CD4-positive, alpha-beta memory T cell (primary cell): ENCODE measurements around the gene PTPRG. TPM values are rescaled to one million over a fixed set of nuclear protein-coding genes. Genes with fewer than 3 reads are reported as not detected.
"Not testable (repeated sequence)": the region's sequence is repeated elsewhere in the genome, so short reads cannot be mapped to it uniquely, and the experiment has no call there.

ENCODE experiments used
- CTCF ChIA-PET: fragments of 350-600 bp; sonication (Branson Sonifier 250); formaldehyde crosslinking; loops from one replicate; lab custom pipeline; 2021; ENCODE audit warnings: inconsistent platforms; ENCODE audit not compliant: partially characterized antibody; lab: Charles Lee
- POLR2A ChIA-PET: fragments of 350-600 bp; sonication (Branson Sonifier 250); formaldehyde crosslinking; loops from one replicate; lab custom pipeline; 2021; ENCODE audit not compliant: partially characterized antibody; lab: Charles Lee
- DNase-seq, 5 donors: peaks; one replicate each; pipeline versions ENCODE4 v3.0.0 to v3.0.0-alpha.2; 2020 to 2022; ENCODE audit warnings: mixed read lengths in 1 of 5
- H3K27ac ChIP-seq: one replicate; pipeline ENCODE4 v1.7.0; 2013; ENCODE audit warnings: low read depth, low read length
- H3K27me3 ChIP-seq: 2 replicates; pipeline ENCODE4 v1.7.0; 2013; ENCODE audit warnings: mild to moderate bottlenecking, low read length, moderate library complexity; ENCODE audit not compliant: insufficient read depth
- H3K36me3 ChIP-seq: 2 replicates; pipeline ENCODE4 v1.7.0; 2013; ENCODE audit warnings: mild to moderate bottlenecking, low read length, moderate library complexity; ENCODE audit not compliant: insufficient read depth
- H3K4me1 ChIP-seq: 2 replicates; pipeline ENCODE4 v1.7.0; 2013; ENCODE audit warnings: mild to moderate bottlenecking, low read length, moderate library complexity; ENCODE audit not compliant: insufficient read depth
- H3K4me3 ChIP-seq, 2 donors: one replicate each; pipeline ENCODE4 v1.7.0; 2013; ENCODE audit warnings: low read length in 2 of 2, mild to moderate bottlenecking in 1 of 2
- H3K9me3 ChIP-seq, 2 donors: one replicate each; pipeline ENCODE4 v1.7.0; 2013; ENCODE audit warnings: low read length in 2 of 2, control low read depth in 1 of 2; ENCODE audit not compliant: control insufficient read depth in 1 of 2
- H3K27ac Mint-ChIP-seq, 7 donors: one replicate each; pipeline ENCODE4 v1.8.0; 2020 to 2021; ENCODE audit warnings: mixed read lengths in 7 of 7, mild to moderate bottlenecking in 6 of 7, inconsistent platforms in 3 of 7, moderate library complexity in 3 of 7
- H3K27me3 Mint-ChIP-seq, 2 donors: one replicate each; pipeline ENCODE4 v1.8.0; 2020 to 2021; ENCODE audit warnings: mixed read lengths in 2 of 2
- H3K36me3 Mint-ChIP-seq, 2 donors: one replicate each; pipeline ENCODE4 v1.8.0; 2020 to 2021; ENCODE audit warnings: mixed read lengths in 2 of 2, inconsistent platforms in 1 of 2, mild to moderate bottlenecking in 1 of 2
- H3K4me1 Mint-ChIP-seq, 4 donors: one replicate each; pipeline ENCODE4 v1.8.0; 2020 to 2021; ENCODE audit warnings: mixed read lengths in 4 of 4, mild to moderate bottlenecking in 1 of 4
- H3K4me3 Mint-ChIP-seq, 8 donors: one replicate each; pipeline ENCODE4 v1.8.0; 2020 to 2021; ENCODE audit warnings: mixed read lengths in 8 of 8, mild to moderate bottlenecking in 7 of 8, moderate library complexity in 6 of 8, inconsistent platforms in 3 of 8
- H3K9me3 Mint-ChIP-seq, 8 donors: one replicate each; pipeline ENCODE4 v1.8.0; 2020 to 2021; ENCODE audit warnings: mixed read lengths in 8 of 8, mild to moderate bottlenecking in 5 of 8, inconsistent platforms in 3 of 8, moderate library complexity in 1 of 8
- intact Hi-C: fragments of 100-400 bp; cut with micrococcal nuclease; formaldehyde crosslinking; loops from one replicate; pipeline ENCODE4 v1.15.1; 2023
- polyA plus RNA-seq, 2 donors: library from polyadenylated mRNA; unstranded; fragments of 300-500 nt; fragmentation: Illumina TruSeq; gene quantifications; one replicate each; pipeline ENCODE4 v1.2.3, GENCODE V29; 2021
- total RNA-seq, 2 experiments: library from RNA; stranded (reverse); gene quantifications; one replicate each; pipeline ENCODE4 v1.2.3, GENCODE V29; 2021

The PTPRG gene
- total and polyA plus RNA-seq, 4 experiments from 2014 or later = not detected

DNA sequence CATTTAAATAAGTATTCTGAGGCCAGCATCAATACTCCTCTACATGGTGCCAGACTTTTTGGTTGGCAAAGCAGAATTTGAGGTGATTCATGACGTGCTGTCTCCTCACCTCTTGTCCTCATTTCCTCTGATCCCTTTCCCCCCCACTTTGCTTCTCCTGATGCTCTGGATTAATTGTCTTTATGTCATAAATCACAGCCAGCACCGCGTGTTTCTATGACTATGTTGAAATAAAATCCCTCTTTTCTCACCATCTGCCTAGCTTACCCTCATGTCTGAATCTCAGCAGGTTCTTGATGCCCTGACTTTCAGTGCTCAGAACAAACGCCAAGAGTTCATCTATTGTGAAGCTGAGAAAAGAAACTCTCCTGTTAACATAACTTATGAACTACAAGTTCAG lies 19.7 kb upstream of the PTPRG start:
- POLR2A ChIA-PET = no interaction called here
- no peak overlapping the region for H3K4me3 Mint-ChIP-seq
- no peaks in the 10 kb centered on the region for H3K4me1 ChIP-seq
- H3K27me3 Mint-ChIP-seq = no peaks in the 10 kb centered on the region
- no peak overlapping the region for H3K27ac ChIP-seq
- CTCF ChIA-PET = no interaction called here
- peaks cover 0 to 3% (median 1%) of the 10 kb centered on the region in 8 donors for H3K9me3 Mint-ChIP-seq
- no peaks in the 10 kb centered on the region for H3K27me3 ChIP-seq
- no peak for DNase-seq
- intact Hi-C loops = no loop called here
- H3K4me1 Mint-ChIP-seq = no peaks in the 10 kb centered on the region
- H3K27ac Mint-ChIP-seq = no peak overlapping the region
- H3K36me3 ChIP-seq = no peaks in the 10 kb centered on the region
- no peak overlapping the region for H3K4me3 ChIP-seq
- H3K9me3 ChIP-seq = no peaks in the 10 kb centered on the region
- H3K36me3 Mint-ChIP-seq = no peaks in the 10 kb centered on the region

DNA sequence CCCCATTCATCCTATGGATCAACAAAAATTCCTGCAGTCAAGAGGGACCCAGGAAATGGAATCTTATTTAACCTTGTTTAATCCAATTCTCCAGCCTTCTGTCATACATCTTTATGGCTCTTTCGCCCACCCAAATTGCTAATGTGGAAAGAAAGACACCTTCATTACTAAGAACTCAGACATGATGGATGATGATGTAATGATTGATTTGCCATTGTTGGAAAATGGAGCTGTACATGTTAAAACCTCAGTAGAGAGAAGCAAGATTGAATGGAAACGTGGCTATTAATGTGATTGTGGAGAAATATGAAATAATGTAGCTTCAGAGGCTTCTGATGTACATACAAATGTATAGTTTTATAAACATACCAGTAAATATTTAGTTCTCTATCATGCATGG lies 15.7 kb upstream of the PTPRG start:
- no peaks in the 10 kb centered on the region for H3K36me3 Mint-ChIP-seq
- ChIA-PET CTCF (no interaction called here), POLR2A (no interaction called here)
- H3K27ac Mint-ChIP-seq = no peak overlapping the region
- H3K4me1 ChIP-seq = no peaks in the 10 kb centered on the region
- no peaks in the 10 kb centered on the region for H3K36me3 ChIP-seq
- DNase-seq = no peak
- no peak overlapping the region for H3K27ac ChIP-seq
- H3K27me3 ChIP-seq = no peaks in the 10 kb centered on the region
- H3K9me3 ChIP-seq = no peaks in the 10 kb centered on the region
- peaks cover 0 to 5% (median 1%) of the 10 kb centered on the region in 8 donors for H3K9me3 Mint-ChIP-seq
- no peaks in the 10 kb centered on the region for H3K4me1 Mint-ChIP-seq
- no peak overlapping the region for H3K4me3 Mint-ChIP-seq
- intact Hi-C loops = no loop called here
- no peaks in the 10 kb centered on the region for H3K27me3 Mint-ChIP-seq
- no peak overlapping the region for H3K4me3 ChIP-seq

GRCh38 chr3:61547625-61548024 lies 13.7 kb upstream of the PTPRG start:
- Mint-ChIP-seq H3K9me3 (peaks cover 0 to 5% (median 1%) of the 10 kb centered on the region in 8 donors), H3K27ac (no peak overlapping the region)
- H3K27ac ChIP-seq = no peak overlapping the region

DNA sequence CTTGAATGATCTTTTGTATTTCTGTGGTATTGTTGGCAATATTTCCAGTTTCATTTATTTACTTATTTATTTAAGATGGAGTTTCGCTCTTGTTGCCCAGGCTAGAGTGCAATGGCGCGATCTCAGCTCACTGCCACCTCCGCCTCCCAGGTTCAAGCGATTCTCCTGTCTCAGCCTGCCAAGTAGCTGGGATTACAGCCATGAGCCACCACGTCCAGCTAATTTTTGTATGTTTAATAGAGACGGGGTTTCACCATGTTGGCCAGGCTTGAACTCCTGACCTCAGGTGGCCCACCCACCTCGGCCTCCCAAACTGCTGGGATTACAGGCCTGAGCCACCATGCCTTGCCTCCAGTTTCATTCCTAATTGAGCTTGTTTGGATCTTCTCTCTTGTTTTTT lies 8.7 kb upstream of the PTPRG start:
- CTCF ChIA-PET, H3K27me3 ChIP-seq: not testable (repeated sequence)

More at GRCh38 chr3:61547625-61548024, 13.7 kb upstream of the PTPRG start:
- ChIA-PET POLR2A (no interaction called here), CTCF (no interaction called here)
- Histone ChIP-seq H3K4me3 (no peak overlapping the region), H3K4me1 (no peaks in the 10 kb centered on the region), H3K36me3 (no peaks in the 10 kb centered on the region), H3K27me3 (no peaks in the 10 kb centered on the region), H3K9me3 (no peaks in the 10 kb centered on the region)
- H3K4me3 Mint-ChIP-seq = no peak overlapping the region
- no peaks in the 10 kb centered on the region for H3K36me3 Mint-ChIP-seq
- DNase-seq = no peak
- H3K27me3 Mint-ChIP-seq = no peaks in the 10 kb centered on the region
- H3K4me1 Mint-ChIP-seq = no peaks in the 10 kb centered on the region
- intact Hi-C loops = no loop called here

GRCh38 chr3:61559136-61559731 lies 2.1 kb upstream of the PTPRG start:
- intact Hi-C loops = no loop called here
- Mint-ChIP-seq H3K36me3 (no peaks in the 10 kb centered on the region), H3K27me3 (peaks cover 26 to 42% of the 10 kb centered on the region in 2 donors), H3K9me3 (peaks cover 0 to 17% (median 4%) of the 10 kb centered on the region in 8 donors), H3K27ac (no peak overlapping the region), H3K4me3 (no peak overlapping the region), H3K4me1 (peaks cover 0 to 21% (median 3%) of the 10 kb centered on the region in 4 donors)
- Histone ChIP-seq H3K27ac (no peak overlapping the region), H3K27me3 (peaks cover 15% of the 10 kb centered on the region), H3K9me3 (no peaks in the 10 kb centered on the region), H3K4me1 (peaks cover 4% of the 10 kb centered on the region), H3K4me3 (no peak overlapping the region), H3K36me3 (no peaks in the 10 kb centered on the region)
- ChIA-PET POLR2A (no interaction called here), CTCF (interaction anchor here (1.1 kb wide), 1 partner anchor 44 kb away, joined by 3 read pairs; no protein-coding TSS in a partner anchor)
- no peak for DNase-seq

More for the DNA sequence above, 8.7 kb upstream of the PTPRG start:
- H3K27ac ChIP-seq, H3K9me3 Mint-ChIP-seq, H3K4me1 Mint-ChIP-seq, H3K27ac Mint-ChIP-seq, DNase-seq, H3K4me1 ChIP-seq, H3K36me3 ChIP-seq, H3K4me3 Mint-ChIP-seq, H3K4me3 ChIP-seq, H3K36me3 Mint-ChIP-seq, intact Hi-C loops, H3K27me3 Mint-ChIP-seq, POLR2A ChIA-PET, H3K9me3 ChIP-seq: not testable (repeated sequence)

DNA sequence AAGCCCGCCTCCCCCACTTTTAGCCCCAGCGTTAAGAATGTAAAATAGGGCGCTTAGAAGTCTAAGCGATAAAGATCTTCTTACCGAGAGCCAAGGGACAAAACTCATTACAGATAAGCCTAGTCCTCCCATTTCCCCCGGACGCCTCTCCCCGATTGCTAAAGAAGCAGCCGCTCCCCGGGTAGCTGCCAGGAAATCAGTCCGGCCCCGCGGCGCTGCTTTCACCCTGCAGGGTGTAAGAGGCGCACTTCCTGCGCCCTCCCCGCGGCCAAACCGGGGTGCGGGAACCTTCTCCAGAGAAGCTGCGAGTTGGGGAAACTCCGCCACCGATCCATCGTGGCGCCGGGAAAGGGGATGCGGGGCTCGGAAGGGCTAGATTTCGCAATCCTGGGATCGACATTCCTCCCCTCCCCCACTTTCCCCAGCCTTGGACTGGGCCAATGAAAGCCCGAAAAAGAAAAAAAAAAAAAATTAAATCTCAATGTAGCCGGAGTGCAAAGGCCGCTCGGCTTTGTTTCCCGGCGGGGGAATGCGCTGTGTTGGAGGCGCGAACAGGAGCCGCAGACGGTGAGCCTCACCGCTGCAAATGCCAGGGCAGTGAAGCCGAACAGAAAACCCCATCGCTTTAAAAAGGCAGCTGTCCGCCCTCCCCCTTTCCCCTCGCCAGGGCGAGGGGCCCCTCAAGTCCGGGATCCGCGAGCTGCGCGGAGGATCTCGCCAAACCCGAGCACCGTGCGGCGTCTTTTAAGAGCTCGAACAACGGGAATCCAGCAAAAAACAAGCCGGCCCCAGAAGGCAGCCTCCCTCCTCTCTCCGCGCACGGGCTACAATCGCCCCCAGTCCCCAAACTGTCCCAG lies 626 bp upstream of the PTPRG start:
- Mint-ChIP-seq H3K36me3 (no peaks in the 10 kb centered on the region), H3K4me1 (peaks cover 0 to 21% (median 3%) of the 10 kb centered on the region in 4 donors), H3K27me3 (peaks cover 29 to 49% of the 10 kb centered on the region in 2 donors), H3K27ac (no peak overlapping the region), H3K4me3 (peak overlapping the region in 6 of 8 donors; percentile 0 to 73 (median 40)), H3K9me3 (peaks cover 0 to 17% (median 4%) of the 10 kb centered on the region in 8 donors)
- CTCF ChIA-PET = no interaction called here
- Histone ChIP-seq H3K4me3 (no peak overlapping the region), H3K36me3 (no peaks in the 10 kb centered on the region), H3K4me1 (peaks cover 4% of the 10 kb centered on the region), H3K27me3 (peaks cover 15% of the 10 kb centered on the region), H3K27ac (no peak overlapping the region), H3K9me3 (no peaks in the 10 kb centered on the region)
- POLR2A ChIA-PET = no interaction called here
- DNase-seq = no peak
- intact Hi-C loops = no loop called here

GRCh38 chr3:61562042-61562720 lies 810 bp downstream of the PTPRG start:
- Histone ChIP-seq H3K27ac (no peak overlapping the region), H3K36me3 (no peaks in the 10 kb centered on the region), H3K9me3 (no peaks in the 10 kb centered on the region), H3K4me3 (no peak overlapping the region), H3K27me3 (peaks cover 15% of the 10 kb centered on the region), H3K4me1 (peaks cover 4% of the 10 kb centered on the region)
- Mint-ChIP-seq H3K4me1 (peaks cover 0 to 21% (median 3%) of the 10 kb centered on the region in 4 donors), H3K27ac (no peak overlapping the region), H3K36me3 (no peaks in the 10 kb centered on the region), H3K4me3 (peak overlapping the region in 2 of 8 donors; percentile 63), H3K27me3 (peaks cover 26 to 54% of the 10 kb centered on the region in 2 donors), H3K9me3 (peaks cover 0 to 17% (median 4%) of the 10 kb centered on the region in 8 donors)
- CTCF ChIA-PET = no interaction called here
- intact Hi-C loops = no loop called here
- DNase-seq = no peak
- POLR2A ChIA-PET = no interaction called here
